Right kidney (tissue), 1 donor: Measurements from ENCODE around the gene NR6A1.

Experiments used
- DNase-seq: peaks from one replicate; pipeline ENCODE4 v3.0.0-alpha.2; 2016

The NR6A1 gene

DNA sequence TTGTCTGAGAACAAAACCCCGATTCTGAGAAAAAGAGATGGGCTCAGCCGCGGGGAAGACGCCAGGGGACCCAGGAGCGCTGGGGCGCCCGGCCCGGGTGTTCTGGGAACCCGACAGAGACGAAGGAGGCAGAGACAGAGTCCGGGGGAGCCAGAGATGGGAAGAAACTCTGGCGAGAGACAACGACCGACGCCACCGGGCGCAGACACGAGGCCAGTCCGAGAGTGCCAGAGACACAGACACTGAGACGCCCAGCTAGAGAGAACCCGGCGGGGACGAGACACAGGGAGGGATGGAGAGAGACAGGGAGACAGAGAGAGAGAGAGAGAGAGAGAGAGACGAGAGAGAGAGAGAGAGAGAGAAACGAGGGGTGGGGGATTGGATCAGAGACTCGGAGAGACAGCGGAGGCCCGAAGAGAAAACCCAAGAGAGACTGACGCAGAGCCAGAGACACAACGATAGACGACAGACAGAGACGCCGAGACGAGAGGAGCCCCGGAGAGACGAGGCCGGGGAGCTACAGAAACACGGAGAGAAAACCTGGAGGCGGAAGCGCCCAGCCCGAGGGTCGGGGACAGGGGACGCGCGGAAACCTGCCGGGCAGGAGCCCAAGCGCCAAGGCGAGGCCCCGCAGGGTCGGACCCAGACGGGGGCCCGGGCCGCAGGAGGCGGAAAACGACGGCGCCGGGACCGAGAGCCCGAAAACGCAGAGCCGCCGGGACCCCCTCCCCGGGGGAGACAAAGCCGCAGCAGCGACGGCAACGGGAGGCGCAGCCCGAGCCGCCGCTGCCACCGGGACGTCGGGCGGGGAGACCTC, 267.2 kb downstream of the NR6A1 start:
- DNase-seq = peak; percentile 69

- peak; percentile 70 for DNase-seq
These were observed 268.1 kb downstream of the NR6A1 start for GRCh38 chr9:124502711-124503702.

GRCh38 chr9:124501771-124502320, 269.3 kb downstream of the NR6A1 start:
- DNase-seq = no peak

DNA sequence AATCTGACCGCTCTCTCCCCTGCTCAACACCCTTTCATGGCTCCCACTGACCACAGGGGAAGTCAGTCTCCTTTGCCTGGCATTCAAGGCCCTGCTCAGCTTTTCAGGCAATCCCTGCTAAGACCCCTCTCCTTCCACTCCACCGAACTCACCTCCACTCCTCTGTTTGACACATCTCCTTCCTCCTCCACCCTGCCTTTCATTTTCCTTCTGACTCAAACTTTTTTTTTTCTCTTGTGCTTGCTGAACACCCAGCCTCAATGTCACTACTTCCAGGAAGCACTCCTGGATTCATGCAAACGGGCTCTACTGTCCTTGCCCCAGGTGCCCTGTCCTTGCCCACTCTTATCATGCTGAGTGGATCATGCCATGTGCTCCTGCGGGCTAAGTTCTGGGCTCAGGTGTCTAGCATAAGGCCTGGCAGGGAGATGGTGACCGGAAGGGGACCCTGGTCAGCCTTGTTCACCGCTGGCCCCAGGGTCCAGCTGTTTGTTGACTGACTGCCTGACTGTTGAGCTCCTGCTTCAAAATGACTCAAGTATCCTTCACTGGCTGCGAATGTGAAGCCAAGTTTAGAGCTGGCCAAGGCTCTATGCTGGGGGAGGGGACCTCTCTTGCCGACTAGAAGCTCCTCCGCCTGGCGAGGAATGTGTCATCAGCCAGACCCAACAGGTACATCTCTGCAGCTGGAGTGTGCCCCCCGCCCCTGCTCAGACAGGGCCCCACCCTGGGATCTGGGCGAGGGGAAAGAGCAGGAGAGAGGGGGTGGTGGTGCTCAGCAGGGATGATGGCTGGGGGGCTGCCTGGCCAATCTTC, 270.1 kb downstream of the NR6A1 start:
- DNase-seq = no peak

- no peak for DNase-seq
These were observed 270.9 kb downstream of the NR6A1 start for GRCh38 chr9:124500028-124500795.

DNA sequence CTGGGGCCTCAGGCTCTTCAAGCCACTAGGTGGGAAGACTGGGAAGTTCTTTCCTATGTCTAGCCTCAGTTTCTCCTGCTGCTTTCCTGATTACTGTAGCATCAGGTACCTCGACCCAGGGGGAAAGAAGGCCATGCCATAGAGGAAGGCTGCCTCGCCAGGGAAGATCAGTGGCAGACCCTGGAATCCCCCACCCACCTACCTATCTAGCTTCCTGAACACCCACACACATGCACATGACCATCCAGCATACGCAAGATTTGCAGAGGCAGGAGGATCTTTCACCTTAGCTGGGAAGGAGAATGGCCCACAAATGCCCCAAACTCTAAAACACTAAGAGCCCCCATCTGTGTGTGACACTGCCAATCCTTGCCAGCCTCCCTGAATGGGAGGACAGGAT, 271.9 kb downstream of the NR6A1 start:
- no peak for DNase-seq

- DNase-seq = no peak
These were observed 272.5 kb downstream of the NR6A1 start for GRCh38 chr9:124498499-124499146.

- DNase-seq = no peak
These were observed 273.1 kb downstream of the NR6A1 start for GRCh38 chr9:124498040-124498439.

GRCh38 chr9:124497441-124497840, 273.7 kb downstream of the NR6A1 start:
- DNase-seq = no peak

DNA sequence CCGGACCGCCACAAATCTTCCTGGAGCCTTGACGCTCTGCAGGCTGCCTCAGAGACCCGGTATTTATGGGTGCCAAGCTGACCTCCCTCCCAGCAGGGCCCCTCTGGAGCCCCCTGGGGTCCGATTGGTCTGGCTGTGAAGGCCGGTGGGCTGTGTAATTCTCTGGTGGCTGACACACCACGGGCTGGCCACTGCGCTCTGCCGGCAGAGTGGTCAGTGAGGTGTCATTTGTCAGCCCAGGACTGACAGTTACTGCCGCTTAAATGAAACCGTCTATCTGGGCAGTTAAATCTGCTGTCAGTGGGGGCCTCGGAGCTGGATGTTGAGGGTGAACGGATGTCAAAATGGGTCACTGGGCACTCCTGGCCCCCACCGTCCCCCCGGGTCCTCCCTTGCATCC, 274.6 kb downstream of the NR6A1 start:
- DNase-seq = peak; percentile 42

- no peak for DNase-seq
These were observed 275.0 kb downstream of the NR6A1 start for GRCh38 chr9:124496075-124496449.

DNA sequence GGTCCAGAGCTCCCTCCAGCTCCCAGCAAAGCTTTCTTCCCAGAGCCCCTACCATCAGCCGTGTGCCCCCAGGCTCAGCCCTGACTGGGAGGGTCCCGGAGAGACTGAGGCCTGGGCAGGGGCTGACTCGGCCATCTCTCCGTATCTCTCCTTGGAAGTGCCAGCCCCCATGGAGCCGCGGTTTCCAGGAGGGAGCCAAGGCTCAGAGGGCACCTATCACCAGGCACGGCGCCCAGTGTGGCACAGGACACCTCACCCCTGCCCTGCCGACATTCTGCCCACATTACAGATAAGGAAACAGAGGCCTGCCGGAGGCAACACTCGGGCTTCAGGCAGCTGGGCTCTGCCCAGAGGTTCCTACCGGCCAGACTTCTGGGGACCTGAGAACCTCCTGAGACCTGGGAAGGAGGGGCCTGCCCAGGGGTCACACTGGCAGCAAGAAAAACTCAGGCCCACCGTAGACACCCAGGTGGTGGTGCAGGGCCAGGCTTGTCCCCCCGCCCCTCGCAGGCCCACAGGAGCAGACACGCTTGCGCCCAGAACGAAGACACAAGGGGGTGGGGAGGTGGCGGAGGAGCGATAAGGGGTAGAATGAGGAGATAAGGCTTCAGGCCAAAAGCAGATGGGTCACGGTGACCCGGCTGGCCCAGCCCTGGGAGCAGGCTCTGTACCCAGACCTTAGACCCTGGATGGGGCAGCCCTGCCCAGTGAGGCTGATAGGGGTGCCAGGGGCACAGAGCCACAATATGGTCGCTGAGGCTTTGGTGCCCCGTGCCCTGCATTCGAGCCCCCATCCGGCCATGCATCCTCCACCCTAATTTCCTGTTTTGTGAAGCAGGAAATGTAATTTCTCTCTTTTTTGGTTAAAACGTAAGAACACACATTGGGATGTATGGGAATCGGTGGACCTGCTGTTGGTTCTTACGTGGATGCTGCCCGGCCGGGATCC, 275.7 kb downstream of the NR6A1 start:
- DNase-seq = no peak

DNA sequence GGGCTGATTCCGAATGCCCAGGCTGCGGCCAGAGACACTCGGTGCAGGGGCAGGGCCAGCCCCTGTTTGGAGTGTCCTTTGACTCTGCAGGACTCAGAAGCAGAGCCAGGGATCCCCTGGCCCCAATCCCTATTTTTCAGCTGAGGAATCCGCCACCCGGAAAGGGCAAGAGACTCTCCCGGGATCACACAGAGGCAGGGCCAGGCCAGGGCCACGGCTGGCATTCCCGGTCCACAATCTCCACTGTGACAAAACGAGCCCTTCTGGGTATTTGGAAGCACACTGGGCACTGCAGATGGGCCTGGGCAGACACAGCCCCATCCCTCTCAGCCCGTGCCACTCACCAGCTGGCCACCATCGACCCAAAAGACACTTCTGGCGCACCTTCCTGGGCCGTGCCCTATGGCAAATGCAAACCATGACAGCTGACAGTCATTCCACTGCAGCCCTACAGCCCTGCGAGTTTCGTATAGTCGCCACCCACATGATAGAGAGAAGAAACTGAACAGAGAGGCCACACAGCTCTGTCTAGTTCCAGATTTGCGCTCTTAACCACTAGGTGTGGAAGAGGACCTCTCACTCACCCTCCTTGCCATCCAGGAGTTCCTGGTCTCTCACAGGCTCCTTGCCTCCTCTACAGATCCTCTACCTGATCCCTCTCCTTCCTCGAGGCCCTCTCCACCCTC, 277.2 kb downstream of the NR6A1 start:
- DNase-seq = no peak

GRCh38 chr9:124493218-124493617, 277.9 kb downstream of the NR6A1 start:
- no peak for DNase-seq

- DNase-seq = no peak
These were observed 278.3 kb downstream of the NR6A1 start for GRCh38 chr9:124492818-124493217.

- no peak for DNase-seq
These were observed 279.8 kb downstream of the NR6A1 start for GRCh38 chr9:124491049-124491975.

DNA sequence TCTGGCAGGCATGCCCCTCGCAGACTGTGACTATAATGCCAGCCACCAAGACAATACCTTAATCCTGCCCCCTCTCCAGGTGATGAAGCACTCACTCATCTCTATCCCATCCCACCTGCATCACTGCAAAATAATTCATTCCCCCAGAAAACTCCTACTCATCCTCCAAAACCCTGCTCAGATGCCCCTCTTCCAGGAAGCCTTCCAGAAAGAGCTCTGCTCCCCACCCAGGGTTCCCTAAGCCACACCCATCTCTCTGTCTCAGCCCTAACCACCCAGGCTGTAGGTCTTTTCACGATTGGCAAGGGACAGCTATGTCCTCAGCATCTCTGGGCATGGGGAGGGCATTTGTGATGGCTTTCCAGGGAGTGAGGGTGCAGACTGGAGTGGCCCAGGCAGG, 281.1 kb downstream of the NR6A1 start:
- DNase-seq = no peak

DNA sequence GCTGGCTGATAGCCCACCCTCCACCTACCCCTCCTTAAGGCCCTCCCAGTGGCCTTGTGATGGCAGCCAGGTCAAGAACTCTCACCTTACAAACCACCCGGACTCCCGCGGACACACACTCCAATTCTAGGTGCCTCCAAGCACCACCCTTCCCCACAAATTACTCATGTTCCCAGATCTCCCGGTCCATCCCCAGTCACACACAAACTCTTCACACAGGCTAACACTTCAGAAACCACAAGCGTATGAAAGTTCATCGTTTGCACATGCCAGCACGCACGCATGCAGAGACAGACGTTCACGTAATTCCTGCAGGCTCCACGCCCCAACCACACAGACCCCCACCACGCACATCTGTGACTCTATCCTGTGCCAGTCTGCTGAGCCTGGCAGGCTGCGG, 281.9 kb downstream of the NR6A1 start:
- no peak for DNase-seq
